ENCODE data around the gene CIB1.

- TF ChIP-seq, protein P1, sequence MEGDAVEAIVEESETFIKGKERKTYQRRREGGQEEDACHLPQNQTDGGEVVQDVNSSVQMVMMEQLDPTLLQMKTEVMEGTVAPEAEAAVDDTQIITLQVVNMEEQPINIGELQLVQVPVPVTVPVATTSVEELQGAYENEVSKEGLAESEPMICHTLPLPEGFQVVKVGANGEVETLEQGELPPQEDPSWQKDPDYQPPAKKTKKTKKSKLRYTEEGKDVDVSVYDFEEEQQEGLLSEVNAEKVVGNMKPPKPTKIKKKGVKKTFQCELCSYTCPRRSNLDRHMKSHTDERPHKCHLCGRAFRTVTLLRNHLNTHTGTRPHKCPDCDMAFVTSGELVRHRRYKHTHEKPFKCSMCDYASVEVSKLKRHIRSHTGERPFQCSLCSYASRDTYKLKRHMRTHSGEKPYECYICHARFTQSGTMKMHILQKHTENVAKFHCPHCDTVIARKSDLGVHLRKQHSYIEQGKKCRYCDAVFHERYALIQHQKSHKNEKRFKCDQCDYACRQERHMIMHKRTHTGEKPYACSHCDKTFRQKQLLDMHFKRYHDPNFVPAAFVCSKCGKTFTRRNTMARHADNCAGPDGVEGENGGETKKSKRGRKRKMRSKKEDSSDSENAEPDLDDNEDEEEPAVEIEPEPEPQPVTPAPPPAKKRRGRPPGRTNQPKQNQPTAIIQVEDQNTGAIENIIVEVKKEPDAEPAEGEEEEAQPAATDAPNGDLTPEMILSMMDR (IDR thresholded peaks at IDR 0.05): no peak
- TF ChIP-seq POLR2A (IDR thresholded peaks at IDR 0.05): no peak
Measured at GRCh38 chr15:90264671-90265070, 30.9 kb upstream of the CIB1 start.
